Stimulated activated CD8-positive, alpha-beta memory T cell treated with anti-CD3 and anti-CD28 coated beads, Interleukin-7, amount 100 ng/mL, for 24 hours (primary cell): Measurements from ENCODE around the gene FGFRL1.

Experiments
- DNase-seq: peaks from one replicate; pipeline ENCODE4 v3.0.0-alpha.2; 2020; ENCODE audit warnings: low read depth

FGFRL1 gene

GRCh38 chr4:1006856-1007255 lies 4.6 kb upstream of the FGFRL1 start:
- DNase-seq, result no peak

GRCh38 chr4:1008840-1009541 lies 2.4 kb upstream of the FGFRL1 start:
- DNase-seq, result no peak

GRCh38 chr4:1009542-1010394 lies 1.7 kb upstream of the FGFRL1 start:
- peak; percentile 48 for DNase-seq

- DNase-seq, result no peak
These were observed 918 bp upstream of the FGFRL1 start for GRCh38 chr4:1010395-1011021.

GRCh38 chr4:1011666-1012033 lies 224 bp downstream of the FGFRL1 start:
- DNase-seq, result no peak

- DNase-seq, result no peak
These were observed 761 bp downstream of the FGFRL1 start for GRCh38 chr4:1012034-1012739.

- no peak for DNase-seq
These were observed 2.0 kb downstream of the FGFRL1 start for GRCh38 chr4:1013225-1014073.

GRCh38 chr4:1014291-1015167 lies 3.1 kb downstream of the FGFRL1 start:
- DNase-seq, result no peak

GRCh38 chr4:1015179-1015578 lies 3.8 kb downstream of the FGFRL1 start:
- no peak for DNase-seq

GRCh38 chr4:1015746-1016145 lies 4.3 kb downstream of the FGFRL1 start:
- no peak for DNase-seq

- DNase-seq, result no peak
These were observed 5.8 kb downstream of the FGFRL1 start for GRCh38 chr4:1017211-1017610.

- DNase-seq, result no peak
These were observed 6.3 kb downstream of the FGFRL1 start for GRCh38 chr4:1017706-1018105.

GRCh38 chr4:1018147-1019020 lies 7.0 kb downstream of the FGFRL1 start:
- DNase-seq, result no peak

- no peak for DNase-seq
These were observed 7.9 kb downstream of the FGFRL1 start for GRCh38 chr4:1019320-1019719.

- no peak for DNase-seq
These were observed 8.5 kb downstream of the FGFRL1 start for GRCh38 chr4:1019729-1020470.

GRCh38 chr4:1021386-1022050 lies 10.1 kb downstream of the FGFRL1 start:
- no peak for DNase-seq

- no peak for DNase-seq
These were observed 10.8 kb downstream of the FGFRL1 start for GRCh38 chr4:1022051-1022738.

- DNase-seq, result no peak
These were observed 11.3 kb downstream of the FGFRL1 start for GRCh38 chr4:1022739-1023066.
